KOPT-K1 (cell line): Measurements from ENCODE around the gene MAMDC4.

Source experiments
- H3K27ac ChIP-seq: fragments of 200-600 bp; sonication (generic); 2 replicates; pipeline ENCODE4 v1.5.1; 2016; ENCODE audit warnings: antibody characterized with exemption, mild to moderate bottlenecking, low read depth, low read length; ENCODE audit not compliant: poor library complexity, severe bottlenecking
- H3K36me3 ChIP-seq: fragments of 200-600 bp; sonication (generic); 2 replicates; pipeline ENCODE4 v1.5.1; 2017; ENCODE audit warnings: antibody characterized with exemption, mild to moderate bottlenecking, low read length, moderate library complexity; ENCODE audit not compliant: insufficient read depth
- H3K9me3 ChIP-seq: fragments of 200-600 bp; sonication (generic); 2 replicates; pipeline ENCODE4 v1.5.1; 2017; ENCODE audit warnings: antibody characterized with exemption, low read length, mild to moderate bottlenecking; ENCODE audit not compliant: insufficient read depth, poor library complexity, severe bottlenecking

The MAMDC4 gene

GRCh38 chr9:136849038-136849959 is 2.8 kb upstream of the MAMDC4 start, which contains the start of gene PHPT1:
Gene PHPT1 (plus strand): TSS chr9:136849409. CDS start chr9:136849431, 22 bp downstream.
- no peaks in the 10 kb centered on the region for H3K9me3 ChIP-seq
- H3K27ac ChIP-seq, result peak within 1 kb of the TSS; percentile 72
- H3K36me3 ChIP-seq, result no peaks in the 10 kb centered on the region

GRCh38 chr9:136849960-136850865 is 1.9 kb upstream of the MAMDC4 start:
- Histone ChIP-seq H3K36me3 (no peaks in the 10 kb centered on the region), H3K27ac (peak overlapping the region; percentile 2), H3K9me3 (no peaks in the 10 kb centered on the region)

- no peaks in the 10 kb centered on the region for H3K36me3 ChIP-seq
- H3K9me3 ChIP-seq, result no peaks in the 10 kb centered on the region
- H3K27ac ChIP-seq, result no peak overlapping the region
Measured at GRCh38 chr9:136850866-136851775, 1.0 kb upstream of the MAMDC4 start.

GRCh38 chr9:136852664-136853595 is 784 bp downstream of the MAMDC4 start:
- Histone ChIP-seq H3K9me3 (no peaks in the 10 kb centered on the region), H3K27ac (no peak overlapping the region), H3K36me3 (no peaks in the 10 kb centered on the region)

DNA sequence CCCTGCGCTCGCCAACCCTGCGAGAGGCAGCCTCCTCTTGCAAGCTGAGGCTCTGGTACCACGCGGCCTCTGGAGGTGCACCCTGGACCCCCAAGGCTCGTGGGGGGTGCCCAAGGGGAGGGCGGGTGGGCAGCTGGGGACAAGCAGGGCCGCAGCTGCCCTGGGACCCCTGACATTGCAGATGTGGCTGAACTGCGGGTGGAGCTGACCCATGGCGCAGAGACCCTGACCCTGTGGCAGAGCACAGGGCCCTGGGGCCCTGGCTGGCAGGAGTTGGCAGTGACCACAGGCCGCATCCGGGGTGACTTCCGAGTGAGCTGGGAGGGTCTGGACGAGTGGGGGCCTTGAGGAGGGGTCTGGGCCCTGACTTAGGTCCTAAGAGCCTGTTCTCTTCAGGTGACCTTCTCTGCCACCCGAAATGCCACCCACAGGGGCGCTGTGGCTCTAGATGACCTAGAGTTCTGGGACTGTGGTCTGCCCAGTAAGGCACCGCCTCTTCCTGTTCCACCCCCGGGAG is 1.5 kb downstream of the MAMDC4 start:
- no peak overlapping the region for H3K27ac ChIP-seq
- no peaks in the 10 kb centered on the region for H3K9me3 ChIP-seq
- no peaks in the 10 kb centered on the region for H3K36me3 ChIP-seq

DNA sequence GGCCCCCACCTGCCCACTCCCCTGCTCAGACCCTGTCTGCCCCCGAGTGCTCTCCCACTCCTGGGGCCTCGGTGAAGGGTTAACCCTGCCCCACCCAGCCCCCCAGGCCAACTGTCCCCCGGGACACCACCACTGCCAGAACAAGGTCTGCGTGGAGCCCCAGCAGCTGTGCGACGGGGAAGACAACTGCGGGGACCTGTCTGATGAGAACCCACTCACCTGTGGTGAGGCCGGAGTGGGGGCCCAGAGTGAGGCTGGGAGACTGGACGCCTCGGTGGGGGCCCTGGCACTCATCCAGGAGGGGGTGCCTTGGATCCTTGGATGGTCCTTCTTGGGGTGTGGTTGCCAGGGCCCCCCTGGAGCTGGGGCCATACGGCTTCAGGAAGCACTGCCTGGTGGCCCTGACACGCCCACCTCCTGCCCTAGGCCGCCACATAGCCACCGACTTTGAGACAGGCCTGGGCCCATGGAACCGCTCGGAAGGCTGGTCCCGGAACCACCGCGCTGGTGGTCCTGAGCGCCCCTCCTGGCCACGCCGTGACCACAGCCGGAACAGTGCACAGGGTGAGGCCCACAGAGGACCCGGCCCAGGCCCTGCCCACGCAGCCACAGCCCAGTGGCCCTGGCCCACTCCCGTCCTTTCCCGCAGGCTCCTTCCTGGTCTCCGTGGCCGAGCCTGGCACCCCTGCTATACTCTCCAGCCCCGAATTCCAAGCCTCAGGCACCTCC is 2.1 kb downstream of the MAMDC4 start:
- no peaks in the 10 kb centered on the region for H3K36me3 ChIP-seq
- H3K9me3 ChIP-seq, result no peaks in the 10 kb centered on the region
- H3K27ac ChIP-seq, result no peak overlapping the region

DNA sequence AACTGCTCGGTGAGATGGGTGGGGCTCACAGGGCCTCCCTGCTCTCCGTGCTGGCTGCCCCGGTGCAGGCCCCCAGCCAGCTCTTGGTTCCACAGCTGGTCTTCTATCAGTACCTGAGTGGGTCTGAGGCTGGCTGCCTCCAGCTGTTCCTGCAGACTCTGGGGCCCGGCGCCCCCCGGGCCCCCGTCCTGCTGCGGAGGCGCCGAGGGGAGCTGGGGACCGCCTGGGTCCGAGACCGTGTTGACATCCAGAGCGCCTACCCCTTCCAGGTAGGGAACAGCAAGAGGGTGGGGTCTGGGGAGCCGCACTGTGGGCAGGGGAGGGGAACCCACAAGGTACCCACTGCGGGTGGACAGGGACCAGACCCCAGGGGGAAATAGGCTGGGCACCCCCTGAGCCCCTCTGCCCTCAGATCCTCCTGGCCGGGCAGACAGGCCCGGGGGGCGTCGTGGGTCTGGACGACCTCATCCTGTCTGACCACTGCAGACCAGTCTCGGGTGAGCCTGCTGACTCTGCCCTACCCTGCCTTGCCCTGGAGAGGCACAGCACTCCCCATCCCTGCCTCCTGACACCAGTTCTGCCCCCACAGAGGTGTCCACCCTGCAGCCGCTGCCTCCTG is 2.8 kb downstream of the MAMDC4 start:
- H3K36me3 ChIP-seq, result no peaks in the 10 kb centered on the region
- no peaks in the 10 kb centered on the region for H3K9me3 ChIP-seq
- no peak overlapping the region for H3K27ac ChIP-seq

- H3K27ac ChIP-seq, result no peak overlapping the region
- no peaks in the 10 kb centered on the region for H3K36me3 ChIP-seq
- no peaks in the 10 kb centered on the region for H3K9me3 ChIP-seq
Measured at GRCh38 chr9:136855461-136856078, 3.4 kb downstream of the MAMDC4 start.

DNA sequence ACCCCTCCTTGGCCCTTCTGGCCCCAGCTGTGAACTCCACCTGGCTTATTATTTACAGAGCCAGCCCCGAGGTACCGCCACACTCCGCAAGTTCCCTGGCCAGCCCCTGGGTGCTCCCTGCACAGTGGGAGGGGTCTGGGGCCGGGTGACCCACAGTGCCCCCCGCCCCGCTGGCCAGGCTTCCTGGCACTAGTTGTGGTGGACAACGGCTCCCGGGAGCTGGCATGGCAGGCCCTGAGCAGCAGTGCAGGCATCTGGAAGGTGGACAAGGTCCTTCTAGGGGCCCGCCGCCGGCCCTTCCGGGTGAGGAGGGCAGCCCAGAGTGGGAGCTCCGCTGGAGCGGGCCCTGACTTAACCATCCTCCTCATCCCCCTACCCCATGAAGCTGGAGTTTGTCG is 3.9 kb downstream of the MAMDC4 start:
- Histone ChIP-seq H3K36me3 (peaks cover 1% of the 10 kb centered on the region; the same call in 1 of the 2 replicates), H3K27ac (no peak overlapping the region), H3K9me3 (no peaks in the 10 kb centered on the region)

DNA sequence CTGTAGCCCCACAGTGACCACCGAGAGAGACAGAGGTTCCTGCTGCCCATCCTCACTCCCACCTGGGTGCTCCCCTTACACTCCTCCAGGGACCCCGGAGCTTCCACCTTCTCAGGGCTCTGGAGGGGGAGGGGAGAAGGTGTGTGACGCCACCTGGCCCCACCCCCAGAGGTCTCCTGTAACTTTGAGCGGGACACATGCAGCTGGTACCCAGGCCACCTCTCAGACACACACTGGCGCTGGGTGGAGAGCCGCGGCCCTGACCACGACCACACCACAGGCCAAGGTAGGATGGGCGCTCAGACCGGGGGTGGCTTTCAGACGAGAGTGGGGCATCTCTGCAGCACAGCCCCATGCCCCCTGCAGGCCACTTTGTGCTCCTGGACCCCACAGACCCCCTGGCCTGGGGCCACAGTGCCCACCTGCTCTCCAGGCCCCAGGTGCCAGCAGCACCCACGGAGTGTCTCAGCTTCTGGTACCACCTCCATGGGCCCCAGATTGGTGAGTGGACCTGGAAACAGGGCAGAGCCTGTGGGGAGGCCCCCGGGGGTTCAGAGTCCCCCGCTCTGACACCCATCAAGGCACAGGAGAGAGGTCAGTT is 4.5 kb downstream of the MAMDC4 start:
- H3K36me3 ChIP-seq, result peaks cover 7% of the 10 kb centered on the region; the same call in 1 of the 2 replicates
- H3K9me3 ChIP-seq, result no peaks in the 10 kb centered on the region
- H3K27ac ChIP-seq, result no peak overlapping the region

DNA sequence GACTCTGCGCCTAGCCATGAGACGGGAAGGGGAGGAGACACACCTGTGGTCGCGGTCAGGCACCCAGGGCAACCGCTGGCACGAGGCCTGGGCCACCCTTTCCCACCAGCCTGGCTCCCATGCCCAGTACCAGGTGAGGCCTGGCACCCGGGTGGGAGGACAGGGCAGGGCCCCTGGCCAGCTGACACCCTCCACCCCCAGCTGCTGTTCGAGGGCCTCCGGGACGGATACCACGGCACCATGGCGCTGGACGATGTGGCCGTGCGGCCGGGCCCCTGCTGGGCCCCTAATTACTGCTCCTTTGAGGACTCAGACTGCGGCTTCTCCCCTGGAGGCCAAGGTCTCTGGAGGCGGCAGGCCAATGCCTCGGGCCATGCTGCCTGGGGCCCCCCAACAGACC is 5.0 kb downstream of the MAMDC4 start:
- no peak overlapping the region for H3K27ac ChIP-seq

More for the DNA sequence above, 5.0 kb downstream of the MAMDC4 start:
- Histone ChIP-seq H3K36me3 (peaks cover 12% of the 10 kb centered on the region; the same call in 1 of the 2 replicates), H3K9me3 (no peaks in the 10 kb centered on the region)
